Neural cell (in vitro differentiated cells): ENCODE measurements around the gene CPS1. TPM values are rescaled to one million over a fixed set of nuclear protein-coding genes. Genes with fewer than 3 reads are reported as not detected.

Experiments
- H2AFZ ChIP-seq: fragments of 200-600, 300-800 bp; sonication (generic), shearing (Covaris generic); 2 replicates; pipeline ENCODE4 v1.6.0; 2014; ENCODE audit warnings: low read depth, mild to moderate bottlenecking, antibody characterized with exemption, low read length, moderate library complexity
- H3F3A ChIP-seq: fragments of 200-600 bp; shearing (Covaris generic); 2 replicates; pipeline ENCODE4 v1.6.1; 2016; ENCODE audit warnings: mild to moderate bottlenecking, moderate library complexity, mixed read lengths, antibody characterized with exemption, low read length; ENCODE audit not compliant: insufficient read depth, poor library complexity, severe bottlenecking
- H3K27ac ChIP-seq: fragments of 200-600, 300-800 bp; sonication (generic), shearing (Covaris generic); 2 replicates; pipeline ENCODE4 v1.5.1; 2014; ENCODE audit warnings: mild to moderate bottlenecking, low read length, moderate library complexity
- H3K27me3 ChIP-seq: fragments of 300-800, 200-600 bp; sonication (generic), shearing (Covaris generic); 2 replicates; pipeline ENCODE4 v1.6.0; 2014; ENCODE audit warnings: mild to moderate bottlenecking, low read depth, low read length, moderate library complexity; ENCODE audit not compliant: insufficient read depth
- H3K36me3 ChIP-seq: fragments of 300-800, 200-600 bp; sonication (generic), shearing (Covaris generic); 2 replicates; pipeline ENCODE4 v1.5.1; 2014; ENCODE audit warnings: mild to moderate bottlenecking, antibody characterized with exemption, low read length, moderate library complexity; ENCODE audit not compliant: insufficient read depth
- H3K4me2 ChIP-seq: fragments of 300-800, 200-600 bp; sonication (generic), shearing (Covaris generic); 2 replicates; pipeline ENCODE4 v1.6.0; 2014; ENCODE audit warnings: mild to moderate bottlenecking, low read length
- H3K4me3 ChIP-seq: fragments of 300-800, 200-600 bp; sonication (generic), shearing (Covaris generic); 2 replicates; pipeline ENCODE4 v1.5.1; 2014; ENCODE audit warnings: mild to moderate bottlenecking, low read length, moderate library complexity
- H3K79me2 ChIP-seq: fragments of 200-600 bp; shearing (Covaris generic); replicated peaks from 2 replicates; pipeline ENCODE4 v1.6.0; 2014; ENCODE audit warnings: mild to moderate bottlenecking, low read length, moderate library complexity; ENCODE audit not compliant: insufficient read depth
- H3K9ac ChIP-seq: fragments of 300-800, 200-600 bp; sonication (generic), shearing (Covaris generic); 2 replicates; pipeline ENCODE4 v1.6.1; 2016; ENCODE audit warnings: mild to moderate bottlenecking, low read length, mixed read lengths
- H3K9me2 ChIP-seq: fragments of 200-600 bp; shearing (Covaris generic); 2 replicates; pipeline ENCODE4 v1.6.1; 2016; ENCODE audit warnings: mild to moderate bottlenecking, low read length, mixed read lengths; ENCODE audit not compliant: insufficient read depth
- H3K9me3 ChIP-seq: fragments of 200-600, 300-800 bp; sonication (generic), shearing (Covaris generic); 2 replicates; pipeline ENCODE4 v1.6.1; 2016; ENCODE audit warnings: mild to moderate bottlenecking, mixed run types, low read length, moderate library complexity, mixed read lengths
- H4K20me1 ChIP-seq: fragments of 200-600 bp; shearing (Covaris generic); 2 replicates; pipeline ENCODE4 v1.6.1; 2016; ENCODE audit warnings: mild to moderate bottlenecking, mixed run types; ENCODE audit not compliant: insufficient read depth
- EP300 ChIP-seq: fragments of 450-650 bp; conservative IDR thresholded peaks from 2 replicates; pipeline ENCODE4 v1.6.1; 2014; ENCODE audit warnings: antibody characterized with exemption, mild to moderate bottlenecking, moderate library complexity; ENCODE audit not compliant: poor library complexity, severe bottlenecking
- EZH2 ChIP-seq: fragments of 200-600, 300-800 bp; shearing (Covaris generic), sonication (generic); IDR thresholded peaks from 2 replicates; pipeline ENCODE4 v1.6.1; 2014; ENCODE audit warnings: antibody characterized with exemption, low read length, borderline replicate concordance, mild to moderate bottlenecking; ENCODE audit not compliant: insufficient read depth, poor library complexity, severe bottlenecking
- MXI1 ChIP-seq: fragments of 450-650 bp; conservative IDR thresholded peaks from 2 replicates; pipeline ENCODE4 v1.6.1; 2014; ENCODE audit warnings: antibody characterized with exemption, mild to moderate bottlenecking; ENCODE audit not compliant: poor library complexity, severe bottlenecking
- POLR2AphosphoS5 ChIP-seq: IDR thresholded peaks from 2 replicates; pipeline ENCODE4 v1.6.1; 2012
- RAD21 ChIP-seq: fragments of 450-650 bp; conservative IDR thresholded peaks from 2 replicates; pipeline ENCODE4 v1.6.1; 2014; ENCODE audit warnings: antibody characterized with exemption, mild to moderate bottlenecking, moderate library complexity
- REST ChIP-seq: IDR thresholded peaks from 2 replicates; pipeline ENCODE4 v1.6.1; 2012; ENCODE audit warnings: borderline replicate concordance
- SMC3 ChIP-seq: fragments of 450-650 bp; conservative IDR thresholded peaks from 2 replicates; pipeline ENCODE4 v1.6.1; 2014; ENCODE audit warnings: antibody characterized with exemption, mild to moderate bottlenecking, moderate library complexity; ENCODE audit not compliant: poor library complexity
- TAF1 ChIP-seq: IDR thresholded peaks from 2 replicates; pipeline ENCODE4 v1.6.1; 2012; ENCODE audit warnings: low read depth
- polyA plus RNA-seq: library from polyadenylated mRNA; depleted of rRNA; stranded (reverse); fragments of >200 nt; gene quantifications from 2 replicates; pipeline ENCODE4 v1.2.3, GENCODE V29; 2014
- TF ChIP-seq, protein P1 (sequence below): fragments of 450-650 bp; IDR thresholded peaks from 2 replicates; pipeline ENCODE4 v1.5.1; 2014; ENCODE audit warnings: antibody characterized with exemption, mild to moderate bottlenecking, moderate library complexity; ENCODE audit not compliant: poor library complexity, severe bottlenecking

CPS1 gene
- polyA plus RNA-seq, 1 donor from 2014 or later: 0.25 TPM

GRCh38 chr2:210522399-210522798 is 34.0 kb upstream of the CPS1 start:
- Histone ChIP-seq H3K27ac (no peak overlapping the region), H4K20me1 (no peaks in the 10 kb centered on the region), H3K36me3 (no peaks in the 10 kb centered on the region), H3K4me2 (no peak overlapping the region), H3K9ac (no peak overlapping the region), H3K79me2 (no peaks in the 10 kb centered on the region), H3K9me3 (no peaks in the 10 kb centered on the region), H3K4me3 (no peak overlapping the region), H3F3A (no peaks in the 10 kb centered on the region), H3K9me2 (no peaks in the 10 kb centered on the region), H2AFZ (no peak overlapping the region), H3K27me3 (no peaks in the 10 kb centered on the region)
- TF ChIP-seq TAF1 (no peak), REST (no peak), SMC3 (no peak), RAD21 (no peak), POLR2AphosphoS5 (no peak), EZH2 (no peak), MXI1 (no peak), EP300 (no peak)
- TF ChIP-seq, protein P1, sequence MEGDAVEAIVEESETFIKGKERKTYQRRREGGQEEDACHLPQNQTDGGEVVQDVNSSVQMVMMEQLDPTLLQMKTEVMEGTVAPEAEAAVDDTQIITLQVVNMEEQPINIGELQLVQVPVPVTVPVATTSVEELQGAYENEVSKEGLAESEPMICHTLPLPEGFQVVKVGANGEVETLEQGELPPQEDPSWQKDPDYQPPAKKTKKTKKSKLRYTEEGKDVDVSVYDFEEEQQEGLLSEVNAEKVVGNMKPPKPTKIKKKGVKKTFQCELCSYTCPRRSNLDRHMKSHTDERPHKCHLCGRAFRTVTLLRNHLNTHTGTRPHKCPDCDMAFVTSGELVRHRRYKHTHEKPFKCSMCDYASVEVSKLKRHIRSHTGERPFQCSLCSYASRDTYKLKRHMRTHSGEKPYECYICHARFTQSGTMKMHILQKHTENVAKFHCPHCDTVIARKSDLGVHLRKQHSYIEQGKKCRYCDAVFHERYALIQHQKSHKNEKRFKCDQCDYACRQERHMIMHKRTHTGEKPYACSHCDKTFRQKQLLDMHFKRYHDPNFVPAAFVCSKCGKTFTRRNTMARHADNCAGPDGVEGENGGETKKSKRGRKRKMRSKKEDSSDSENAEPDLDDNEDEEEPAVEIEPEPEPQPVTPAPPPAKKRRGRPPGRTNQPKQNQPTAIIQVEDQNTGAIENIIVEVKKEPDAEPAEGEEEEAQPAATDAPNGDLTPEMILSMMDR: no peak

GRCh38 chr2:210523650-210524289 is 32.6 kb upstream of the CPS1 start:
- Histone ChIP-seq H3K4me2 (no peak overlapping the region), H3K4me3 (no peak overlapping the region), H4K20me1 (no peaks in the 10 kb centered on the region), H3K9ac (no peak overlapping the region), H3K9me3 (no peaks in the 10 kb centered on the region), H3K27me3 (no peaks in the 10 kb centered on the region), H3K9me2 (no peaks in the 10 kb centered on the region), H3K79me2 (no peaks in the 10 kb centered on the region), H3K27ac (no peak overlapping the region), H3K36me3 (no peaks in the 10 kb centered on the region), H2AFZ (no peak overlapping the region), H3F3A (no peaks in the 10 kb centered on the region)
- TF ChIP-seq SMC3 (no peak), POLR2AphosphoS5 (no peak), MXI1 (no peak), REST (no peak), EZH2 (no peak), EP300 (no peak), RAD21 (no peak), TAF1 (no peak)
- TF ChIP-seq, protein P1: no peak
